SU-DHL-6 (cell line): ENCODE data around the gene FAM111A.

ENCODE experiments used
- H2AFZ ChIP-seq: fragments of 200-600 bp; sonication (generic); 2 replicates; pipeline ENCODE4 v1.6.1; 2014; ENCODE audit warnings: low read depth, mild to moderate bottlenecking, moderate library complexity, mixed read lengths, antibody characterized with exemption, low read length; ENCODE audit not compliant: severe bottlenecking
- H3F3A ChIP-seq: fragments of 200-600 bp; shearing (Covaris generic); 2 replicates; pipeline ENCODE4 v1.6.0; 2016; ENCODE audit warnings: antibody characterized with exemption, mild to moderate bottlenecking; ENCODE audit not compliant: insufficient read depth
- H3K27ac ChIP-seq: fragments of 200-600 bp; sonication (generic); 2 replicates; pipeline ENCODE4 v1.5.1; 2016; ENCODE audit warnings: low read depth, mild to moderate bottlenecking, low read length, moderate library complexity, mixed read lengths
- H3K27me3 ChIP-seq: fragments of 200-600 bp; sonication (generic), shearing (Covaris generic); 2 replicates; pipeline ENCODE4 v1.6.0; 2014; ENCODE audit warnings: mild to moderate bottlenecking, low read length
- H3K36me3 ChIP-seq: fragments of 200-600 bp; sonication (generic); 2 replicates; pipeline ENCODE4 v1.6.1; 2014; ENCODE audit warnings: mild to moderate bottlenecking, low read length, mixed read lengths
- H3K4me2 ChIP-seq: fragments of 300-600, 200-600 bp; shearing (Covaris generic), sonication (generic); 2 replicates; pipeline ENCODE4 v1.6.0; 2014; ENCODE audit warnings: low read length, low read depth, mild to moderate bottlenecking; ENCODE audit not compliant: poor library complexity, severe bottlenecking
- H3K4me3 ChIP-seq: fragments of 200-600 bp; sonication (generic); 2 replicates; pipeline ENCODE4 v1.5.1; 2014; ENCODE audit warnings: antibody characterized with exemption, low read length, mild to moderate bottlenecking, mixed read lengths; ENCODE audit not compliant: insufficient read depth, poor library complexity, severe bottlenecking
- H3K79me2 ChIP-seq: fragments of 200-600 bp; sonication (generic); 2 replicates; pipeline ENCODE4 v1.6.1; 2014; ENCODE audit warnings: mild to moderate bottlenecking, low read length, moderate library complexity; ENCODE audit not compliant: insufficient read depth
- H3K9ac ChIP-seq: fragments of 200-600 bp; sonication (generic); 2 replicates; pipeline ENCODE4 v1.7.0; 2014; ENCODE audit warnings: mild to moderate bottlenecking, low read length
- H3K9me2 ChIP-seq: fragments of 200-600 bp; sonication (generic); replicated peaks from 2 replicates; pipeline ENCODE4 v1.6.1; 2014; ENCODE audit warnings: low read length; ENCODE audit not compliant: insufficient read depth
- H3K9me3 ChIP-seq: fragments of 200-600 bp; sonication (generic); 2 replicates; pipeline ENCODE4 v1.6.1; 2014; ENCODE audit warnings: low read length, mixed read lengths; ENCODE audit not compliant: insufficient read depth
- H4K20me1 ChIP-seq: fragments of 200-600 bp; sonication (generic); 2 replicates; pipeline ENCODE4 v1.6.1; 2014; ENCODE audit warnings: low read depth, mild to moderate bottlenecking, antibody characterized with exemption, low read length, moderate library complexity, mixed read lengths
- EZH2phosphoT487 ChIP-seq: fragments of 200-600 bp; sonication (generic), shearing (Covaris generic); conservative IDR thresholded peaks from 2 replicates; pipeline ENCODE4 v1.6.1; 2018; ENCODE audit warnings: mild to moderate bottlenecking, antibody characterized with exemption, low read length, moderate library complexity, mixed read lengths
- TF ChIP-seq, protein P1 (sequence below): fragments of 200-600 bp; sonication (generic); IDR thresholded peaks from one replicate; pipeline ENCODE4 v1.5.1; 2017; ENCODE audit warnings: antibody characterized with exemption, mild to moderate bottlenecking, low read length, moderate library complexity; ENCODE audit not compliant: insufficient read depth, poor library complexity, severe bottlenecking

Gene FAM111A

DNA sequence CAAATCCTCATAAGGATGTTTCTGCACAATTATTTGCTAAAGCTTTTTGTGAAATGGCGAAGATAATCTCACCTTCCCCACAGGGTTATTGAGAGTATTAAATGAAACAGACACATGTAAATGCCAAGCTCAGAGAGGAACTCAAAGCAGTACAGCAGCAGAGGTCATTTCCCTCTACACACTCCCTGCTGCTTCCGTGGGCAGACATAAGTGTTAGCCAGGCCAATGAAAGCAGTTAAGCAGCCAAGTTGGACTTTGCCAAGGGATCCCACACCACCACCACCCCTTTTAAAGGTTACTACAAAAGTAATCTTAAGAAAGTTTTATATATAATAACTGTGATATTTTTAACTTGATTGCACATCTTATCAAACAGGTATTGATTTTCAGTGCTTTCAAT is 4.0 kb upstream of the FAM111A start:
- no peaks in the 10 kb centered on the region for H3K79me2 ChIP-seq
- no peak overlapping the region for H3K4me3 ChIP-seq
- no peak overlapping the region for H2AFZ ChIP-seq
- no peaks in the 10 kb centered on the region for H3K9me2 ChIP-seq
- H3K9ac ChIP-seq: no peak overlapping the region
- H3K36me3 ChIP-seq: peaks cover 17% of the 10 kb centered on the region
- H3K27ac ChIP-seq: no peak overlapping the region
- H3K4me2 ChIP-seq: no peak overlapping the region
- TF ChIP-seq, protein P1, sequence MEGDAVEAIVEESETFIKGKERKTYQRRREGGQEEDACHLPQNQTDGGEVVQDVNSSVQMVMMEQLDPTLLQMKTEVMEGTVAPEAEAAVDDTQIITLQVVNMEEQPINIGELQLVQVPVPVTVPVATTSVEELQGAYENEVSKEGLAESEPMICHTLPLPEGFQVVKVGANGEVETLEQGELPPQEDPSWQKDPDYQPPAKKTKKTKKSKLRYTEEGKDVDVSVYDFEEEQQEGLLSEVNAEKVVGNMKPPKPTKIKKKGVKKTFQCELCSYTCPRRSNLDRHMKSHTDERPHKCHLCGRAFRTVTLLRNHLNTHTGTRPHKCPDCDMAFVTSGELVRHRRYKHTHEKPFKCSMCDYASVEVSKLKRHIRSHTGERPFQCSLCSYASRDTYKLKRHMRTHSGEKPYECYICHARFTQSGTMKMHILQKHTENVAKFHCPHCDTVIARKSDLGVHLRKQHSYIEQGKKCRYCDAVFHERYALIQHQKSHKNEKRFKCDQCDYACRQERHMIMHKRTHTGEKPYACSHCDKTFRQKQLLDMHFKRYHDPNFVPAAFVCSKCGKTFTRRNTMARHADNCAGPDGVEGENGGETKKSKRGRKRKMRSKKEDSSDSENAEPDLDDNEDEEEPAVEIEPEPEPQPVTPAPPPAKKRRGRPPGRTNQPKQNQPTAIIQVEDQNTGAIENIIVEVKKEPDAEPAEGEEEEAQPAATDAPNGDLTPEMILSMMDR: no peak
- no peak for TF ChIP-seq EZH2phosphoT487
- peaks cover 9% of the 10 kb centered on the region for H3F3A ChIP-seq
- H3K27me3 ChIP-seq: no peaks in the 10 kb centered on the region
- no peaks in the 10 kb centered on the region for H4K20me1 ChIP-seq
- peaks cover 4% of the 10 kb centered on the region; the same call in 1 of the 2 replicates for H3K9me3 ChIP-seq

DNA sequence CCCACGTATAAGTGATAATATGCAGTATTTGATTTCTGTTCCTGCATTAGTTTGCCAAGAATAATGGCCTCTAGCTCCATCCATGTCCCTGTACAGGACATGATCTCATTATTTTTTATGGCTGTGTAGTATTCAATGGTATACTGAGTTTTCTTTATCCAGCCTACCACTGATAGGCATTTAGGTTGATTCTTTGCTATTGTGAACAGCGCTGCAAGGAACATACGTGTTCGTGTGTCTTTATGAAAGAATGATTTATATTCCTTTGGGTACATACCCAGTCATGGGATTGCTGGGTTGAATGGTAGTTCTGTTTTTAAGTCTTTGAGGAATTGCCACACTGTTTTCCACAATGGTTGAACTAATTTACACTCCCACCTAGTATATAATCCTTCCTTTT is 1.5 kb upstream of the FAM111A start:
- peaks cover 16% of the 10 kb centered on the region for H3K79me2 ChIP-seq
- H3K27ac ChIP-seq: no peak overlapping the region
- H3K9me3 ChIP-seq: no peaks in the 10 kb centered on the region
- peaks cover 1% of the 10 kb centered on the region for H3K36me3 ChIP-seq
- TF ChIP-seq, protein P1: no peak
- TF ChIP-seq EZH2phosphoT487: no peak
- no peaks in the 10 kb centered on the region for H3K27me3 ChIP-seq
- no peaks in the 10 kb centered on the region for H4K20me1 ChIP-seq
- no peaks in the 10 kb centered on the region for H3K9me2 ChIP-seq
- H3F3A ChIP-seq: peaks cover 19% of the 10 kb centered on the region
- H2AFZ ChIP-seq: no peak overlapping the region
- no peak overlapping the region for H3K9ac ChIP-seq
- no peak overlapping the region for H3K4me3 ChIP-seq
- H3K4me2 ChIP-seq: no peak overlapping the region

DNA sequence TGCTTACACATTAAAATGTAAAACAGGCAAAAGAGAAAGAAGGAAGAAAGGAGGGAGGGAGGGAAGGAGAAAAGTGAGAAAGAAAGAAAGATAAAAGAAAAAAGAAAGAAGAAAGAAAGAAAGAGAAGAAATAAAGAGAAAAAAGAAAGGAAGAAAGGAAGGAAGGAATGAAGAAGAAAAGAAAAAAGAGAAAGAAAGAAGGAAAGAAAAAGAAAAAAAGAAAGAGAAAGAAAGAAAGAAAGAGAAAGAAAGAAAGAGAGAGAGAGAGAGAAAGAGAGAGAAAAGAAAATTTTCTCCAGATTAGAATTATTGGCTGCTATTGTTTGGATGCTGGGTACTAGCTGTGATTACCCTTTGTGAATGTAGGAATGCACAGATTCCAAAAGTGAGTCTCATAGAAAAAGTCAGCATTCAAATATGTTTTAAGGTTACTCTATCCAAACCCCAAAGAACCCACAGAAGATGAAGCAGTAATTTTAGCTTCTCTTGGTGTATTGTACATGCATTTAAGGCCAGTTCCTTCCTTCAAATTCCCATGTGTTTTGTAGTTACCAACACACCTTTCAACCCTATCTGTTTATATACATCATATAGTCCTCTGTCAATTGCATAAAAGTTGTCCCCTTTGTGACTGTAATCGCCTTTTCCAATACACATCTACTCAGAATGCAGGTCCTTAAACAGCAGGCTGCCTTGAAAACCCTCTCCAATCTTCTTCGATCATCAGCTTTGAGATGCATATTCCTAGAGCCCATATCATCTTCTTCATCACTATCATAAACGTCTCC is 789 bp upstream of the FAM111A start:
- H2AFZ ChIP-seq: peak overlapping the region; percentile 43
- peaks cover 26% of the 10 kb centered on the region for H3F3A ChIP-seq
- H4K20me1 ChIP-seq: no peaks in the 10 kb centered on the region
- H3K79me2 ChIP-seq: peaks cover 22% of the 10 kb centered on the region
- H3K9me3 ChIP-seq: no peaks in the 10 kb centered on the region
- H3K4me2 ChIP-seq: peak overlapping the region; percentile 96
- peak overlapping the region; percentile 90 for H3K9ac ChIP-seq
- H3K9me2 ChIP-seq: no peaks in the 10 kb centered on the region
- H3K4me3 ChIP-seq: peak overlapping the region; percentile 96
- no peak overlapping the region for H3K27ac ChIP-seq
- no peaks in the 10 kb centered on the region for H3K27me3 ChIP-seq
- peaks cover 8% of the 10 kb centered on the region for H3K36me3 ChIP-seq
- no peak for TF ChIP-seq EZH2phosphoT487
- TF ChIP-seq, protein P1: no peak
